Measurements from ENCODE around the gene CELF3.

Gene CELF3

GRCh38 chr1:151693057-151693651 is 23.4 kb downstream of the CELF3 start:
- no peak overlapping the region for H2BK5ac ChIP-seq (ENCODE audit: low read depth, low read length, poor library complexity, severe bottlenecking)
- H3K4me1 ChIP-seq (ENCODE audit: control insufficient read depth, insufficient read depth, low read depth, low read length): no peaks in the 10 kb centered on the region
- H3K36me3 ChIP-seq (ENCODE audit: control insufficient read depth in 1 of 2, insufficient read depth in 2 of 2, low read depth in 1 of 2, low read length in 2 of 2): peaks cover 17 to 58% of the 10 kb centered on the region in 2 experiments
- H3K9me3 ChIP-seq (ENCODE audit: control insufficient read depth, low read length): no peaks in the 10 kb centered on the region
- H3K27ac ChIP-seq (ENCODE audit: low read length, poor library complexity, severe bottlenecking): no peak overlapping the region
- no peak overlapping the region for H3K14ac ChIP-seq (ENCODE audit: low read length in 2 of 2)
- H2AK5ac ChIP-seq (ENCODE audit: low read length, severe bottlenecking): no peak overlapping the region
- H3K9ac ChIP-seq (ENCODE audit: low read length): no peak overlapping the region
- no peak overlapping the region for H4K8ac ChIP-seq (ENCODE audit: low read length)
- 70% methylated on average over 4 of the region's 4 CpGs for WGBS
- H3K23ac ChIP-seq (ENCODE audit: low read length in 2 of 2): no peak overlapping the region
- H2BK12ac ChIP-seq (ENCODE audit: low read length in 2 of 2): no peak overlapping the region
- peak; percentile 55 for DNase-seq
- H3K4ac ChIP-seq (ENCODE audit: low read depth in 1 of 2, low read length in 2 of 2): no peak overlapping the region
- no peak overlapping the region for H2BK15ac ChIP-seq (ENCODE audit: low read depth, poor library complexity, severe bottlenecking)
- H3K4me3 ChIP-seq (ENCODE audit: insufficient read depth in 1 of 2, low read depth in 1 of 2, low read length in 2 of 2): no peak overlapping the region
- H2BK120ac ChIP-seq (ENCODE audit: low read depth, low read length): no peak overlapping the region
- H3K18ac ChIP-seq (ENCODE audit: low read depth in 1 of 2, low read length in 2 of 2): no peak overlapping the region
- no peak overlapping the region for H4K91ac ChIP-seq (ENCODE audit: low read length)
- H2AFZ ChIP-seq (ENCODE audit: low read depth, low read length): no peak overlapping the region
- H3K4me2 ChIP-seq (ENCODE audit: low read length, poor library complexity, severe bottlenecking): no peak overlapping the region
- H3K27me3 ChIP-seq (ENCODE audit: control insufficient read depth in 1 of 2, insufficient read depth in 1 of 2, low read length in 2 of 2): no peaks in the 10 kb centered on the region
- peaks cover 5% of the 10 kb centered on the region for H3K79me1 ChIP-seq (replicated peaks; ENCODE audit: low read length, poor library complexity, severe bottlenecking)

- Histone ChIP-seq H3K27ac (ENCODE audit: low read length, poor library complexity, severe bottlenecking) (no peak overlapping the region), H2BK15ac (ENCODE audit: low read depth, poor library complexity, severe bottlenecking) (no peak overlapping the region), H3K23ac (ENCODE audit: low read length in 2 of 2) (no peak overlapping the region), H4K91ac (ENCODE audit: low read length) (no peak overlapping the region), H3K18ac (ENCODE audit: low read depth in 1 of 2, low read length in 2 of 2) (no peak overlapping the region), H2BK120ac (ENCODE audit: low read depth, low read length) (no peak overlapping the region), H3K27me3 (ENCODE audit: control insufficient read depth in 1 of 2, insufficient read depth in 1 of 2, low read length in 2 of 2) (no peaks in the 10 kb centered on the region), H3K4ac (ENCODE audit: low read depth in 1 of 2, low read length in 2 of 2) (no peak overlapping the region), H2AK5ac (ENCODE audit: low read length, severe bottlenecking) (no peak overlapping the region), H3K36me3 (ENCODE audit: control insufficient read depth in 1 of 2, insufficient read depth in 2 of 2, low read depth in 1 of 2, low read length in 2 of 2) (peaks cover 10 to 51% of the 10 kb centered on the region in 2 experiments), H3K9ac (ENCODE audit: low read length) (no peak overlapping the region), H3K79me1 (replicated peaks; ENCODE audit: low read length, poor library complexity, severe bottlenecking) (peaks cover 4% of the 10 kb centered on the region), H3K4me3 (ENCODE audit: insufficient read depth in 1 of 2, low read depth in 1 of 2, low read length in 2 of 2) (no peak overlapping the region), H3K4me2 (ENCODE audit: low read length, poor library complexity, severe bottlenecking) (no peak overlapping the region), H2BK12ac (ENCODE audit: low read length in 2 of 2) (no peak overlapping the region), H2BK5ac (ENCODE audit: low read depth, low read length, poor library complexity, severe bottlenecking) (no peak overlapping the region), H3K9me3 (ENCODE audit: control insufficient read depth, low read length) (no peaks in the 10 kb centered on the region), H2AFZ (ENCODE audit: low read depth, low read length) (no peak overlapping the region), H3K4me1 (ENCODE audit: control insufficient read depth, insufficient read depth, low read depth, low read length) (no peaks in the 10 kb centered on the region), H3K14ac (ENCODE audit: low read length in 2 of 2) (no peak overlapping the region), H4K8ac (ENCODE audit: low read length) (no peak overlapping the region)
- WGBS: 90% methylated on average over 3 of the region's 3 CpGs
- DNase-seq: no peak
These were observed 24.4 kb downstream of the CELF3 start for GRCh38 chr1:151692226-151692625.

DNA sequence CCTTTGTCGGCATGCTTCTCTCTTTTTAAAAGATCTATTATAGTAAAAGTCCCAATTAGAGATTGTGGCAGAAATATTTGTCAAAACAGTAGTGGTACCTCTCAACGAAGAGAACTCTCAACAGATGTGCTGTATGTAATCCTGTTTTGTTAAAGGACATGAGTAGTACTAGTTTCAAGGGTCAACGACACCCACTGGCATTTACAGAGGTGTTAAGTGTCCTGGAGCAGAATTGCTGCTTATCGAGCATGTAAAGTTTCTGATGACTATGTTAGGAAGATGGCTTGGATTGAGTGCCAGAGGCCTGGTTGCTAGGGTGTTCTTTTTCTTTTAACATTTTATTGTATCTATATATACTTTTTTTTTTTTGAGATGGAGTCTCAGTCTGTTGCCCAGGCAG is 27.1 kb downstream of the CELF3 start:
- no peaks in the 10 kb centered on the region for H3K4me1 ChIP-seq (ENCODE audit: control insufficient read depth, insufficient read depth, low read depth, low read length)
- no peak overlapping the region for H3K27ac ChIP-seq (ENCODE audit: low read length, poor library complexity, severe bottlenecking)
- H3K9me3 ChIP-seq (ENCODE audit: control insufficient read depth, low read length): no peaks in the 10 kb centered on the region
- no peaks in the 10 kb centered on the region for H3K27me3 ChIP-seq (ENCODE audit: control insufficient read depth in 1 of 2, insufficient read depth in 1 of 2, low read length in 2 of 2)
- no peak overlapping the region for H3K4me2 ChIP-seq (ENCODE audit: low read length, poor library complexity, severe bottlenecking)
- H2AK5ac ChIP-seq (ENCODE audit: low read length, severe bottlenecking): no peak overlapping the region
- H2BK120ac ChIP-seq (ENCODE audit: low read depth, low read length): no peak overlapping the region
- H3K9ac ChIP-seq (ENCODE audit: low read length): no peak overlapping the region
- H2AFZ ChIP-seq (ENCODE audit: low read depth, low read length): no peak overlapping the region
- peaks cover 10 to 56% of the 10 kb centered on the region in 2 experiments for H3K36me3 ChIP-seq (ENCODE audit: control insufficient read depth in 1 of 2, insufficient read depth in 2 of 2, low read depth in 1 of 2, low read length in 2 of 2)
- H3K79me1 ChIP-seq (replicated peaks; ENCODE audit: low read length, poor library complexity, severe bottlenecking): peaks cover 4% of the 10 kb centered on the region
- no peak overlapping the region for H3K23ac ChIP-seq (ENCODE audit: low read length in 2 of 2)
- no peak overlapping the region for H3K14ac ChIP-seq (ENCODE audit: low read length in 2 of 2)
- H3K4ac ChIP-seq (ENCODE audit: low read depth in 1 of 2, low read length in 2 of 2): no peak overlapping the region
- H2BK15ac ChIP-seq (ENCODE audit: low read depth, poor library complexity, severe bottlenecking): no peak overlapping the region
- H3K18ac ChIP-seq (ENCODE audit: low read depth in 1 of 2, low read length in 2 of 2): no peak overlapping the region
- no peak overlapping the region for H4K91ac ChIP-seq (ENCODE audit: low read length)
- H2BK5ac ChIP-seq (ENCODE audit: low read depth, low read length, poor library complexity, severe bottlenecking): no peak overlapping the region
- H3K4me3 ChIP-seq (ENCODE audit: insufficient read depth in 1 of 2, low read depth in 1 of 2, low read length in 2 of 2): no peak overlapping the region
- WGBS: 89% methylated on average over 2 of the region's 4 CpGs
- no peak overlapping the region for H2BK12ac ChIP-seq (ENCODE audit: low read length in 2 of 2)
- no peak for DNase-seq
- no peak overlapping the region for H4K8ac ChIP-seq (ENCODE audit: low read length)

GRCh38 chr1:151686561-151686960 is 30.0 kb downstream of the CELF3 start:
- Histone ChIP-seq H3K79me1 (replicated peaks; ENCODE audit: low read length, poor library complexity, severe bottlenecking) (no peaks in the 10 kb centered on the region), H3K4me2 (ENCODE audit: low read length, poor library complexity, severe bottlenecking) (no peak overlapping the region), H2AFZ (ENCODE audit: low read depth, low read length) (no peak overlapping the region), H3K9me3 (ENCODE audit: control insufficient read depth, low read length) (no peaks in the 10 kb centered on the region), H4K91ac (ENCODE audit: low read length) (no peak overlapping the region), H3K9ac (ENCODE audit: low read length) (no peak overlapping the region), H3K23ac (ENCODE audit: low read length in 2 of 2) (no peak overlapping the region), H3K27me3 (ENCODE audit: control insufficient read depth in 1 of 2, insufficient read depth in 1 of 2, low read length in 2 of 2) (no peaks in the 10 kb centered on the region), H2BK15ac (ENCODE audit: low read depth, poor library complexity, severe bottlenecking) (no peak overlapping the region), H3K36me3 (ENCODE audit: control insufficient read depth in 1 of 2, insufficient read depth in 2 of 2, low read depth in 1 of 2, low read length in 2 of 2) (peaks cover 10 to 46% of the 10 kb centered on the region in 2 experiments), H3K14ac (ENCODE audit: low read length in 2 of 2) (no peak overlapping the region), H2AK5ac (ENCODE audit: low read length, severe bottlenecking) (no peak overlapping the region), H3K4me3 (ENCODE audit: insufficient read depth in 1 of 2, low read depth in 1 of 2, low read length in 2 of 2) (no peak overlapping the region), H3K27ac (ENCODE audit: low read length, poor library complexity, severe bottlenecking) (no peak overlapping the region), H3K4me1 (ENCODE audit: control insufficient read depth, insufficient read depth, low read depth, low read length) (no peaks in the 10 kb centered on the region), H2BK5ac (ENCODE audit: low read depth, low read length, poor library complexity, severe bottlenecking) (no peak overlapping the region), H2BK12ac (ENCODE audit: low read length in 2 of 2) (no peak overlapping the region), H3K18ac (ENCODE audit: low read depth in 1 of 2, low read length in 2 of 2) (no peak overlapping the region), H3K4ac (ENCODE audit: low read depth in 1 of 2, low read length in 2 of 2) (no peak overlapping the region), H2BK120ac (ENCODE audit: low read depth, low read length) (no peak overlapping the region), H4K8ac (ENCODE audit: low read length) (no peak overlapping the region)
- WGBS: 100% methylated on average over 1 of the region's 2 CpGs
- no peak for DNase-seq
